ENCODE data around the gene GPR15. TPM values are rescaled to one million over a fixed set of nuclear protein-coding genes. Genes with fewer than 3 reads are reported as not detected.

GPR15 gene
- total RNA-seq, 5 donors from 2014 or later (not counting 1 experiment from before 2014, with no cell fraction given): 5.7 to 69.9 (median 24.7) TPM

- ATAC-seq (replicated peaks in 1 of 4) (peak in 2 of 4 experiments; percentile 32 to 34), DNase-seq (peak in 3 of 35 experiments; percentile 12 to 62 (median 27))
- Histone ChIP-seq H3K27me3 (replicated peaks in 1 of 2; ENCODE audit: control insufficient read depth in 2 of 2, extremely low read depth in 1 of 2, insufficient read depth in 2 of 2, low read length in 1 of 2) (no peaks in the 10 kb centered on the region), H3K27ac (ENCODE audit: low read length) (peak overlapping the region; percentile 94), H3K4me1 (ENCODE audit: control insufficient read depth in 1 of 2, extremely low read depth in 1 of 2, insufficient read depth in 2 of 2, low read length in 2 of 2) (peaks cover 15 to 51% of the 10 kb centered on the region in 2 experiments), H3K4me3 (ENCODE audit: control insufficient read depth in 1 of 2, extremely low read depth in 1 of 2, low read length in 1 of 2) (no peak overlapping the region), H3K36me3 (ENCODE audit: control insufficient read depth in 2 of 2, extremely low read depth in 1 of 2, insufficient read depth in 1 of 2, low read length in 1 of 2) (no peaks in the 10 kb centered on the region), H3K9me3 (no peaks in the 10 kb centered on the region)
- Mint-ChIP-seq H3K4me1 (peaks cover 60 to 83% (median 78%) of the 10 kb centered on the region in 3 donors), H3K9me3 (no peaks in the 10 kb centered on the region), H3K4me3 (peak overlapping the region in 1 of 3 donors; percentile 13), H3K27ac (peak overlapping the region; percentile 88 to 98), H3K36me3 (no peaks in the 10 kb centered on the region), H3K27me3 (no peaks in the 10 kb centered on the region)
- 79% methylated on average over 2 of the region's 5 CpGs for WGBS (ENCODE audit: insufficient coverage)
- CTCF ChIA-PET: interaction anchor here (0.6 to 1.1 kb wide), 3 partner anchors 19 to 47 kb away, joined by 3 read pairs; no protein-coding TSS in a partner anchor
- POLR2A ChIA-PET: interaction anchor here (0.6 to 0.8 kb wide), 2 partner anchors 37 to 41 kb away, joined by 3 to 4 read pairs; no protein-coding TSS in a partner anchor
Measured at GRCh38 chr3:98561727-98562521, 30.1 kb downstream of the GPR15 start.

- WGBS (ENCODE audit: insufficient coverage): 20% methylated on average over 1 of the region's 4 CpGs
Measured at GRCh38 chr3:98563661-98564281, 32.0 kb downstream of the GPR15 start.

GRCh38 chr3:98564282-98565005 lies 32.7 kb downstream of the GPR15 start:
- WGBS (ENCODE audit: insufficient coverage): 25% methylated on average over 1 of the region's 7 CpGs
- POLR2A ChIA-PET: interaction anchor here (0.6 to 3.2 kb wide), 4 partner anchors 13 to 426 kb away, joined by 3 to 49 read pairs (median 4); partner anchors contain the start of gene CLDND1 (in 1 of the 2)
- H3K36me3 ChIP-seq (ENCODE audit: control insufficient read depth in 2 of 2, extremely low read depth in 1 of 2, insufficient read depth in 1 of 2, low read length in 1 of 2): no peaks in the 10 kb centered on the region
- peak; percentile 52 to 77 (median 70) for ATAC-seq (replicated peaks in 1 of 4)
- H3K27me3 ChIP-seq (replicated peaks in 1 of 2; ENCODE audit: control insufficient read depth in 2 of 2, extremely low read depth in 1 of 2, insufficient read depth in 2 of 2, low read length in 1 of 2): no peaks in the 10 kb centered on the region
- H3K9me3 ChIP-seq: no peaks in the 10 kb centered on the region
- H3K4me1 ChIP-seq (ENCODE audit: control insufficient read depth in 1 of 2, extremely low read depth in 1 of 2, insufficient read depth in 2 of 2, low read length in 2 of 2): peaks cover 15 to 39% of the 10 kb centered on the region in 2 experiments
- H3K27ac ChIP-seq (ENCODE audit: low read length): peak overlapping the region; percentile 94
- no peak overlapping the region for H3K4me3 ChIP-seq (ENCODE audit: control insufficient read depth in 1 of 2, extremely low read depth in 1 of 2, low read length in 1 of 2)
- H3K4me1 Mint-ChIP-seq: peaks cover 59 to 82% (median 75%) of the 10 kb centered on the region in 3 donors
- peak in 31 of 35 experiments; percentile 14 to 76 (median 32) for DNase-seq
- H3K9me3 Mint-ChIP-seq: no peaks in the 10 kb centered on the region
- peak overlapping the region; percentile 63 to 66 (median 66) for H3K4me3 Mint-ChIP-seq
- no peaks in the 10 kb centered on the region for H3K27me3 Mint-ChIP-seq
- no peaks in the 10 kb centered on the region for H3K36me3 Mint-ChIP-seq
- H3K27ac Mint-ChIP-seq: peak overlapping the region; percentile 95 to 98
- CTCF ChIA-PET: interaction anchor here (0.5 to 1.7 kb wide), 14 partner anchors 8 to 542 kb away, joined by 3 to 9 read pairs (median 6); partner anchors contain the start of genes CLDND1 (in 1 of the 2) and CPOX (in 1 of the 2)

More at GRCh38 chr3:98563661-98564281, 32.0 kb downstream of the GPR15 start:
- Mint-ChIP-seq H3K36me3 (no peaks in the 10 kb centered on the region), H3K27me3 (no peaks in the 10 kb centered on the region), H3K27ac (peak overlapping the region; percentile 95 to 98), H3K4me1 (peaks cover 59 to 82% (median 75%) of the 10 kb centered on the region in 3 donors), H3K9me3 (no peaks in the 10 kb centered on the region), H3K4me3 (peak overlapping the region; percentile 63 to 66 (median 66))
- peak; percentile 51 to 74 (median 54) for ATAC-seq (replicated peaks in 1 of 4)
- Histone ChIP-seq H3K27me3 (replicated peaks in 1 of 2; ENCODE audit: control insufficient read depth in 2 of 2, extremely low read depth in 1 of 2, insufficient read depth in 2 of 2, low read length in 1 of 2) (no peaks in the 10 kb centered on the region), H3K36me3 (ENCODE audit: control insufficient read depth in 2 of 2, extremely low read depth in 1 of 2, insufficient read depth in 1 of 2, low read length in 1 of 2) (no peaks in the 10 kb centered on the region), H3K4me3 (ENCODE audit: control insufficient read depth in 1 of 2, extremely low read depth in 1 of 2, low read length in 1 of 2) (no peak overlapping the region), H3K27ac (ENCODE audit: low read length) (peak overlapping the region; percentile 94), H3K4me1 (ENCODE audit: control insufficient read depth in 1 of 2, extremely low read depth in 1 of 2, insufficient read depth in 2 of 2, low read length in 2 of 2) (peaks cover 15 to 39% of the 10 kb centered on the region in 2 experiments), H3K9me3 (no peaks in the 10 kb centered on the region)
- peak in 18 of 35 experiments; percentile 10 to 80 (median 21) for DNase-seq
- ChIA-PET POLR2A (interaction anchor here (0.6 to 3.2 kb wide), 12 partner anchors 9 to 651 kb away, joined by 3 to 49 read pairs (median 4); partner anchors contain the start of genes CLDND1 (in 1 of the 2) and DCBLD2 (in 1 of the 2)), CTCF (interaction anchor here (0.5 to 1.7 kb wide), 14 partner anchors 8 to 1770 kb away, joined by 3 to 11 read pairs (median 5); partner anchors contain the start of gene CLDND1 (in 1 of the 2))

- DNase-seq (no peak), ATAC-seq (replicated peaks in 1 of 4) (no peak)
- peak overlapping the region; percentile 94 to 95 for H3K27ac Mint-ChIP-seq
- POLR2A ChIA-PET: interaction anchor here in 1 of 2 donors (0.6 to 3.2 kb wide), 4 partner anchors 14 to 43 kb away, joined by 3 to 49 read pairs (median 4); partner anchors contain the start of gene CLDND1
- Histone ChIP-seq H3K4me3 (ENCODE audit: control insufficient read depth in 1 of 2, extremely low read depth in 1 of 2, low read length in 1 of 2) (no peak overlapping the region), H3K36me3 (ENCODE audit: control insufficient read depth in 2 of 2, extremely low read depth in 1 of 2, insufficient read depth in 1 of 2, low read length in 1 of 2) (no peaks in the 10 kb centered on the region), H3K27ac (ENCODE audit: low read length) (peak overlapping the region; percentile 94), H3K4me1 (ENCODE audit: control insufficient read depth in 1 of 2, extremely low read depth in 1 of 2, insufficient read depth in 2 of 2, low read length in 2 of 2) (peaks cover 15 to 39% of the 10 kb centered on the region in 2 experiments), H3K27me3 (replicated peaks in 1 of 2; ENCODE audit: control insufficient read depth in 2 of 2, extremely low read depth in 1 of 2, insufficient read depth in 2 of 2, low read length in 1 of 2) (no peaks in the 10 kb centered on the region), H3K9me3 (no peaks in the 10 kb centered on the region)
- no peaks in the 10 kb centered on the region for H3K27me3 Mint-ChIP-seq
- H3K36me3 Mint-ChIP-seq: no peaks in the 10 kb centered on the region
- WGBS (ENCODE audit: insufficient coverage): no CpG with 5 or more reads among the region's 3 CpGs
- no peaks in the 10 kb centered on the region for H3K9me3 Mint-ChIP-seq
- CTCF ChIA-PET: interaction anchor here (0.6 to 1.3 kb wide), 8 partner anchors 10 to 527 kb away, joined by 3 to 7 read pairs (median 4); partner anchors contain the start of genes CLDND1 (in 1 of the 2) and CPOX (in 1 of the 2)
- peak overlapping the region in 2 of 3 donors; percentile 18 to 66 for H3K4me3 Mint-ChIP-seq
- peaks cover 59 to 85% (median 75%) of the 10 kb centered on the region in 3 donors for H3K4me1 Mint-ChIP-seq
Measured at GRCh38 chr3:98565237-98565643, 33.5 kb downstream of the GPR15 start.

- H3K27me3 Mint-ChIP-seq: no peaks in the 10 kb centered on the region
- ChIA-PET CTCF (interaction anchor here (0.6 to 1.2 kb wide), 7 partner anchors 10 to 528 kb away, joined by 3 to 4 read pairs (median 4); partner anchors contain the start of gene CPOX (in 1 of the 2)), POLR2A (interaction anchor here (0.6 to 3.2 kb wide), 7 partner anchors 12 to 103 kb away, joined by 3 to 49 read pairs (median 6); partner anchors contain the start of genes CLDND1 (in 1 of the 2) and OR5K1 (in 1 of the 2))
- no peaks in the 10 kb centered on the region for H3K36me3 Mint-ChIP-seq
- ATAC-seq (replicated peaks in 1 of 4) (no peak), DNase-seq (no peak)
- peaks cover 15 to 39% of the 10 kb centered on the region in 2 experiments for H3K4me1 ChIP-seq (ENCODE audit: control insufficient read depth in 1 of 2, extremely low read depth in 1 of 2, insufficient read depth in 2 of 2, low read length in 2 of 2)
- H3K27ac ChIP-seq (ENCODE audit: low read length): peak overlapping the region; percentile 94
- H3K27me3 ChIP-seq (replicated peaks in 1 of 2; ENCODE audit: control insufficient read depth in 2 of 2, extremely low read depth in 1 of 2, insufficient read depth in 2 of 2, low read length in 1 of 2): no peaks in the 10 kb centered on the region
- no peaks in the 10 kb centered on the region for H3K9me3 Mint-ChIP-seq
- H3K4me3 Mint-ChIP-seq: peak overlapping the region in 1 of 3 donors; percentile 66
- WGBS (ENCODE audit: insufficient coverage): 89% methylated on average over 4 of the region's 6 CpGs
- peak overlapping the region; percentile 94 to 95 for H3K27ac Mint-ChIP-seq
- H3K4me3 ChIP-seq (ENCODE audit: control insufficient read depth in 1 of 2, extremely low read depth in 1 of 2, low read length in 1 of 2): no peak overlapping the region
- no peaks in the 10 kb centered on the region for H3K9me3 ChIP-seq
- peaks cover 56 to 82% (median 74%) of the 10 kb centered on the region in 3 donors for H3K4me1 Mint-ChIP-seq
- H3K36me3 ChIP-seq (ENCODE audit: control insufficient read depth in 2 of 2, extremely low read depth in 1 of 2, insufficient read depth in 1 of 2, low read length in 1 of 2): no peaks in the 10 kb centered on the region
Measured at GRCh38 chr3:98565843-98566242, 34.1 kb downstream of the GPR15 start.
